Omental fat pad (tissue), 4 donors: ENCODE results near the gene LTB4R2. TPM values are rescaled to one million over a fixed set of nuclear protein-coding genes. Genes with fewer than 3 reads are reported as not detected.
A peak's percentile ranks its signal among the peaks of the same experiment; 100 is the strongest.
"Not testable (repeated sequence)": the region's sequence is repeated elsewhere in the genome, so short reads cannot be mapped to it uniquely, and the experiment has no call there.

ENCODE experiments used
- ATAC-seq: fragments of 150-250 bp; one replicate; pipeline ENCODE4 v1.9.1; 2016; ENCODE audit warnings: mild to moderate bottlenecking, moderate library complexity; ENCODE audit not compliant: low FRiP score
- DNase-seq: peaks from one replicate; pipeline ENCODE4 v3.0.0-alpha.2; 2019; ENCODE audit warnings: low spot score
- CTCF ChIP-seq, 3 donors: fragments of 450-650 bp; IDR thresholded peaks; one replicate each; pipeline ENCODE4 v1.5.1; 2016 to 2017; ENCODE audit warnings: antibody characterized with exemption in 3 of 3, mild to moderate bottlenecking in 3 of 3, moderate library complexity in 2 of 3
- total RNA-seq, 4 donors: library from RNA; depleted of rRNA; stranded (reverse); fragments of >200 nt; gene quantifications; one replicate each; pipeline ENCODE4 v1.1.0, GENCODE V29; 2016

Gene LTB4R2
- total RNA-seq, 4 donors from 2014 or later, result 4.7 to 9.0 (median 7.9) TPM

GRCh38 chr14:24323341-24323740 lies 13.4 kb downstream of the LTB4R2 start:
- no peak for TF ChIP-seq CTCF (IDR thresholded peaks at IDR 0.05)
- no peak for ATAC-seq
- no peak for DNase-seq

GRCh38 chr14:24324024-24324423 lies 14.1 kb downstream of the LTB4R2 start:
- TF ChIP-seq CTCF (IDR thresholded peaks at IDR 0.05), result no peak
- DNase-seq (no peak), ATAC-seq (no peak)

- DNase-seq (no peak), ATAC-seq (no peak)
- TF ChIP-seq CTCF (IDR thresholded peaks at IDR 0.05), result no peak
Measured at GRCh38 chr14:24325041-24325530, 15.1 kb downstream of the LTB4R2 start.

GRCh38 chr14:24325963-24326362 lies 16.0 kb downstream of the LTB4R2 start:
- DNase-seq (no peak), ATAC-seq (no peak)
- no peak for TF ChIP-seq CTCF (IDR thresholded peaks at IDR 0.05)

GRCh38 chr14:24327303-24327702 lies 17.4 kb downstream of the LTB4R2 start:
- no peak for TF ChIP-seq CTCF (IDR thresholded peaks at IDR 0.05)
- DNase-seq, result no peak
- ATAC-seq, result no peak

- peak in 1 of 3 donors; percentile 6 for TF ChIP-seq CTCF (IDR thresholded peaks at IDR 0.05)
- ATAC-seq, DNase-seq: not testable (repeated sequence)
Measured at GRCh38 chr14:24327914-24328313, 18.0 kb downstream of the LTB4R2 start.

- ATAC-seq, result no peak
- no peak for DNase-seq
- no peak for TF ChIP-seq CTCF (IDR thresholded peaks at IDR 0.05)
Measured at GRCh38 chr14:24329073-24329663, 19.2 kb downstream of the LTB4R2 start.
